Gastroesophageal sphincter (tissue), 4 donors: ENCODE measurements around the gene DDX56. TPM values are rescaled to one million over a fixed set of nuclear protein-coding genes. Genes with fewer than 3 reads are reported as not detected.

ENCODE experiments used
- ATAC-seq: fragments of 150-250 bp; one replicate; pipeline ENCODE4 v1.9.1; 2016; ENCODE audit warnings: mild to moderate bottlenecking, moderate library complexity
- H3K27ac ChIP-seq, 4 donors: fragments of 200-600 bp; sonication (generic) in 3 of 4; 1 replicate in 3 of 4; 2 replicates in 1 of 4; pipeline ENCODE4 v1.5.1; 2016 to 2019
- H3K27me3 ChIP-seq: fragments of 200-600 bp; sonication (generic); one replicate; pipeline ENCODE4 v1.5.1; 2019
- H3K36me3 ChIP-seq, 2 donors: fragments of 200-600 bp; sonication (generic); one replicate each; pipeline ENCODE4 v1.5.1; 2019; ENCODE audit warnings: control low read depth in 1 of 2
- H3K4me1 ChIP-seq, 3 donors: fragments of 200-600 bp; sonication (generic); 1 replicate in 2 of 3; 2 replicates in 1 of 3; pipeline ENCODE4 v1.5.1; 2016 to 2019; ENCODE audit warnings: control low read depth in 2 of 3
- H3K4me3 ChIP-seq, 2 donors: fragments of 200-600 bp; sonication (generic); one replicate each; pipeline ENCODE4 v1.5.1; 2019; ENCODE audit warnings: mild to moderate bottlenecking in 1 of 2, moderate library complexity in 1 of 2
- H3K9me3 ChIP-seq, 3 donors: fragments of 200-600 bp; sonication (generic); one replicate each; pipeline ENCODE4 v1.5.1; 2017 to 2019; ENCODE audit warnings: control low read depth in 2 of 3
- EP300 ChIP-seq: sonication (generic); formaldehyde crosslinking; IDR thresholded peaks from one replicate; pipeline ENCODE4 v1.6.1; 2017; ENCODE audit warnings: antibody characterized with exemption, mild to moderate bottlenecking
- POLR2A ChIP-seq, 2 donors: fragments of 450-650 bp; IDR thresholded peaks; one replicate each; pipeline ENCODE4 v1.6.1; 2017; ENCODE audit warnings: antibody characterized with exemption in 2 of 2, mild to moderate bottlenecking in 2 of 2, moderate library complexity in 1 of 2
- POLR2AphosphoS5 ChIP-seq: sonication (generic); formaldehyde crosslinking; IDR thresholded peaks from one replicate; pipeline ENCODE4 v1.6.1; 2017; ENCODE audit warnings: antibody characterized with exemption
- WGBS, 2 donors: methylation state at CpG; one replicate each; pipeline ENCODE4 v1.1.5; 2018; ENCODE audit warnings: low coverage in 1 of 2; 5-methylcytosine and 5-hydroxymethylcytosine counted together
- total RNA-seq, 4 donors: library from RNA; depleted of rRNA; stranded (reverse); fragments of >200 nt; gene quantifications; one replicate each; pipeline ENCODE4 v1.1.0, GENCODE V29; 2016
- TF ChIP-seq, protein P1 (sequence below), 4 experiments: fragments of 200-600 bp in 2 of 4; fragments of 450-650 bp in 2 of 4; sonication (generic) in 1 of 4; IDR thresholded peaks; one replicate each; pipeline ENCODE4 v1.5.1; 2017 to 2019; ENCODE audit warnings: antibody characterized with exemption in 4 of 4, mild to moderate bottlenecking in 2 of 4, moderate library complexity in 2 of 4

DDX56 gene
- total RNA-seq, 4 donors from 2014 or later: 34.2 to 46.4 (median 41.4) TPM

DNA sequence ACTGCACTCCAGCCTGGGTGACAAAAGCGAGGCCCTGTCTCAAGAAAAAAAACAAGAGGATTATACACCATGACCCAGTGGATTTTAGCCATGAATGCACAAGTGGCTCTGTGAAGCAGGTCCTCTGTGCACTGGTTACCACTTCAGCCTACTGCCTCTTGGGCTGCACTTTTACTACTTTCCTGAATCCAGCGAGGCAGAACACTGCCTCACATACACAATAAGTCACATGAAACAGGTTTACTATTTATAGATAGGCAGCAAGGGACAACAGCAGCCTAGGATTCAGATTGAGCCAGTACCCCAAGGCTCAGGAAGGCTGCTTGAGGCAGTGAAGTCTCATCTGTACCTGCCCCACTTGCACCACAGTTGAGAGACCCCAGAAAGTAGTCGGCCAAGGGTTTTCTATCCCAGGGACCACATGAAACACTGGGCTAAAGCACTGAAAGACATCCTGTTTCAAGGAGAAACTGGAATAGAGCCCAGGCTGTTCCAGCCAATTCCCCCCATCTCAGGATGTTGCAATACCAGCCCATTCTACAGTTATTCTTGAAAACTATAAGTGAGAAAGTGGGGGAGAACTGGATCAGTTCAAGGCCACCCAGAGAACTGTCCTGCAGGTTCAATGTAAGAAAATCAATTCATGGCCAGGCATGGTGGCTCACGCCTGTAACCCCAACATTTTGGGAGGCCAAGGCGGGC, 22.4 kb upstream of the DDX56 start:
- WGBS, 2 donors: 20 to 93% methylated on average over 1 to 3 of the region's 5 CpGs

GRCh38 chr7:44590910-44591309, 17.2 kb upstream of the DDX56 start:
- peaks cover 0 to 3% (median 0%) of the 10 kb centered on the region in 3 donors for H3K4me1 ChIP-seq
- no peaks in the 10 kb centered on the region for H3K9me3 ChIP-seq
- no peaks in the 10 kb centered on the region for H3K36me3 ChIP-seq
- no peak overlapping the region for H3K4me3 ChIP-seq
- ATAC-seq: no peak
- H3K27ac ChIP-seq: no peak overlapping the region
- no peaks in the 10 kb centered on the region for H3K27me3 ChIP-seq
- TF ChIP-seq POLR2A (IDR thresholded peaks at IDR 0.05) (no peak), POLR2AphosphoS5 (no peak), EP300 (no peak)
- TF ChIP-seq, protein P1, sequence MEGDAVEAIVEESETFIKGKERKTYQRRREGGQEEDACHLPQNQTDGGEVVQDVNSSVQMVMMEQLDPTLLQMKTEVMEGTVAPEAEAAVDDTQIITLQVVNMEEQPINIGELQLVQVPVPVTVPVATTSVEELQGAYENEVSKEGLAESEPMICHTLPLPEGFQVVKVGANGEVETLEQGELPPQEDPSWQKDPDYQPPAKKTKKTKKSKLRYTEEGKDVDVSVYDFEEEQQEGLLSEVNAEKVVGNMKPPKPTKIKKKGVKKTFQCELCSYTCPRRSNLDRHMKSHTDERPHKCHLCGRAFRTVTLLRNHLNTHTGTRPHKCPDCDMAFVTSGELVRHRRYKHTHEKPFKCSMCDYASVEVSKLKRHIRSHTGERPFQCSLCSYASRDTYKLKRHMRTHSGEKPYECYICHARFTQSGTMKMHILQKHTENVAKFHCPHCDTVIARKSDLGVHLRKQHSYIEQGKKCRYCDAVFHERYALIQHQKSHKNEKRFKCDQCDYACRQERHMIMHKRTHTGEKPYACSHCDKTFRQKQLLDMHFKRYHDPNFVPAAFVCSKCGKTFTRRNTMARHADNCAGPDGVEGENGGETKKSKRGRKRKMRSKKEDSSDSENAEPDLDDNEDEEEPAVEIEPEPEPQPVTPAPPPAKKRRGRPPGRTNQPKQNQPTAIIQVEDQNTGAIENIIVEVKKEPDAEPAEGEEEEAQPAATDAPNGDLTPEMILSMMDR (IDR thresholded peaks at IDR 0.05): no peak
- WGBS, 2 donors: 71% methylated on average over 1 of the region's 1 CpG

More for the DNA sequence above, 22.4 kb upstream of the DDX56 start:
- H3K36me3 ChIP-seq: no peaks in the 10 kb centered on the region
- H3K27ac ChIP-seq: no peak overlapping the region
- TF ChIP-seq, protein P1 (IDR thresholded peaks at IDR 0.05): no peak
- no peak for TF ChIP-seq POLR2A (IDR thresholded peaks at IDR 0.05)
- TF ChIP-seq EP300: no peak
- no peak for TF ChIP-seq POLR2AphosphoS5
- no peaks in the 10 kb centered on the region for H3K4me1 ChIP-seq
- no peak overlapping the region for H3K4me3 ChIP-seq
- no peaks in the 10 kb centered on the region for H3K9me3 ChIP-seq
- H3K27me3 ChIP-seq: no peaks in the 10 kb centered on the region
- no peak for ATAC-seq

GRCh38 chr7:44587843-44588711, 14.4 kb upstream of the DDX56 start:
- TF ChIP-seq, protein P1 (IDR thresholded peaks at IDR 0.05): peak in 3 of 4 experiments; percentile 50 to 65 (median 59)
- TF ChIP-seq POLR2AphosphoS5: no peak
- WGBS, 2 donors: 16% methylated on average over 6 of the region's 6 CpGs
- no peak overlapping the region for H3K27ac ChIP-seq
- H3K4me1 ChIP-seq: peaks cover 0 to 5% (median 0%) of the 10 kb centered on the region in 3 donors
- no peaks in the 10 kb centered on the region for H3K9me3 ChIP-seq
- no peaks in the 10 kb centered on the region for H3K27me3 ChIP-seq
- ATAC-seq: peak; percentile 68
- H3K4me3 ChIP-seq: no peak overlapping the region
- H3K36me3 ChIP-seq: no peaks in the 10 kb centered on the region

- no peak for ATAC-seq
- Histone ChIP-seq H3K9me3 (no peaks in the 10 kb centered on the region), H3K27me3 (no peaks in the 10 kb centered on the region), H3K4me3 (peak overlapping the region; percentile 31 to 81), H3K36me3 (peaks cover 0 to 28% of the 10 kb centered on the region in 2 donors), H3K27ac (peak overlapping the region; percentile 75 to 100 (median 93)), H3K4me1 (peaks cover 0 to 37% (median 8%) of the 10 kb centered on the region in 3 donors)
- no peak for TF ChIP-seq EP300
- TF ChIP-seq POLR2A (IDR thresholded peaks at IDR 0.05): no peak
- TF ChIP-seq, protein P1 (IDR thresholded peaks at IDR 0.05): no peak
- TF ChIP-seq POLR2AphosphoS5: no peak
- WGBS, 2 donors: 85 to 92% methylated on average over 6 to 13 of the region's 13 CpGs
Measured at GRCh38 chr7:44583146-44583865, 9.6 kb upstream of the DDX56 start.
